ENCODE measurements around the gene SH3RF3.

The SH3RF3 gene

GRCh38 chr2:109376796-109377495 lies 247.9 kb downstream of the SH3RF3 start:
- DNase-seq (ENCODE audit: extremely low read depth, insufficient read length): no peak
- H3K27me3 ChIP-seq (replicated peaks; ENCODE audit: control insufficient read depth, insufficient read depth, low read length): no peaks in the 10 kb centered on the region; the same call in none of the 2 replicates

DNA sequence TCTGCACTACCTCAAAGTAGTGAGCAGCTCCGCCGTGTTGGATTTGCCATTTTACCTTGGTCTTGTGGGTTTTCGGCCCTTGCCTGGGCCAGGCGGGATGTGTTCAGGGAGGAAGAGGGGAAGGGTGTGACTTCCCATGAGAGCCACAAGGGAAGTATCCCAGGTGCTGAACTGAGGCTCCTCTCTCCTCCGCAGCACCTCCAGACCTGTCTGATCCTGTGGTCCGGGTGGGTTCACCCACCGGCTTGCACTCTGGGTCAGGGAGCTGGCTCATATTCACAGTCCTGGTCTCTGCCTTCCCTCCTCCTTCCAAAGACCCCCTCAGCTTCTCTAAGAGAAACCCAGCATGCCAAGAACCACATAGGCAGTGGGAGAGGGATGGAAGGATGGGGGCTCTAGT lies 249.0 kb downstream of the SH3RF3 start:
- DNase-seq (ENCODE audit: extremely low read depth, insufficient read length): no peak
- Histone ChIP-seq H3K36me3 (ENCODE audit: control insufficient read depth, insufficient read depth, low read length) (no peaks in the 10 kb centered on the region), H3K4me3 (replicated peaks; ENCODE audit: low read depth, low read length) (no peak overlapping the region), H3K27me3 (replicated peaks; ENCODE audit: control insufficient read depth, insufficient read depth, low read length) (no peaks in the 10 kb centered on the region; the same call in none of the 2 replicates)
- TF ChIP-seq, protein P1, sequence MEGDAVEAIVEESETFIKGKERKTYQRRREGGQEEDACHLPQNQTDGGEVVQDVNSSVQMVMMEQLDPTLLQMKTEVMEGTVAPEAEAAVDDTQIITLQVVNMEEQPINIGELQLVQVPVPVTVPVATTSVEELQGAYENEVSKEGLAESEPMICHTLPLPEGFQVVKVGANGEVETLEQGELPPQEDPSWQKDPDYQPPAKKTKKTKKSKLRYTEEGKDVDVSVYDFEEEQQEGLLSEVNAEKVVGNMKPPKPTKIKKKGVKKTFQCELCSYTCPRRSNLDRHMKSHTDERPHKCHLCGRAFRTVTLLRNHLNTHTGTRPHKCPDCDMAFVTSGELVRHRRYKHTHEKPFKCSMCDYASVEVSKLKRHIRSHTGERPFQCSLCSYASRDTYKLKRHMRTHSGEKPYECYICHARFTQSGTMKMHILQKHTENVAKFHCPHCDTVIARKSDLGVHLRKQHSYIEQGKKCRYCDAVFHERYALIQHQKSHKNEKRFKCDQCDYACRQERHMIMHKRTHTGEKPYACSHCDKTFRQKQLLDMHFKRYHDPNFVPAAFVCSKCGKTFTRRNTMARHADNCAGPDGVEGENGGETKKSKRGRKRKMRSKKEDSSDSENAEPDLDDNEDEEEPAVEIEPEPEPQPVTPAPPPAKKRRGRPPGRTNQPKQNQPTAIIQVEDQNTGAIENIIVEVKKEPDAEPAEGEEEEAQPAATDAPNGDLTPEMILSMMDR (IDR thresholded peaks at IDR 0.05; ENCODE audit: insufficient read depth, low read length, poor library complexity, severe bottlenecking): no peak

More at GRCh38 chr2:109376796-109377495, 247.9 kb downstream of the SH3RF3 start:
- H3K4me3 ChIP-seq (replicated peaks; ENCODE audit: low read depth, low read length): no peak overlapping the region
- TF ChIP-seq, protein P1 (IDR thresholded peaks at IDR 0.05; ENCODE audit: insufficient read depth, low read length, poor library complexity, severe bottlenecking): no peak
- no peaks in the 10 kb centered on the region for H3K36me3 ChIP-seq (ENCODE audit: control insufficient read depth, insufficient read depth, low read length)

- TF ChIP-seq, protein P1 (IDR thresholded peaks at IDR 0.05; ENCODE audit: insufficient read depth, low read length, poor library complexity, severe bottlenecking): no peak
- H3K27me3 ChIP-seq (replicated peaks; ENCODE audit: control insufficient read depth, insufficient read depth, low read length): no peaks in the 10 kb centered on the region; the same call in none of the 2 replicates
- no peak for DNase-seq (ENCODE audit: extremely low read depth, insufficient read length)
- H3K4me3 ChIP-seq (replicated peaks; ENCODE audit: low read depth, low read length): no peak overlapping the region
- no peaks in the 10 kb centered on the region for H3K36me3 ChIP-seq (ENCODE audit: control insufficient read depth, insufficient read depth, low read length)
Measured at GRCh38 chr2:109378682-109379081, 249.7 kb downstream of the SH3RF3 start.

GRCh38 chr2:109379507-109379906 lies 250.5 kb downstream of the SH3RF3 start:
- TF ChIP-seq, protein P1 (IDR thresholded peaks at IDR 0.05; ENCODE audit: insufficient read depth, low read length, poor library complexity, severe bottlenecking): no peak
- no peak overlapping the region for H3K4me3 ChIP-seq (replicated peaks; ENCODE audit: low read depth, low read length)
- no peak for DNase-seq (ENCODE audit: extremely low read depth, insufficient read length)
- no peaks in the 10 kb centered on the region for H3K36me3 ChIP-seq (ENCODE audit: control insufficient read depth, insufficient read depth, low read length)
- H3K27me3 ChIP-seq (replicated peaks; ENCODE audit: control insufficient read depth, insufficient read depth, low read length): no peaks in the 10 kb centered on the region; the same call in none of the 2 replicates

DNA sequence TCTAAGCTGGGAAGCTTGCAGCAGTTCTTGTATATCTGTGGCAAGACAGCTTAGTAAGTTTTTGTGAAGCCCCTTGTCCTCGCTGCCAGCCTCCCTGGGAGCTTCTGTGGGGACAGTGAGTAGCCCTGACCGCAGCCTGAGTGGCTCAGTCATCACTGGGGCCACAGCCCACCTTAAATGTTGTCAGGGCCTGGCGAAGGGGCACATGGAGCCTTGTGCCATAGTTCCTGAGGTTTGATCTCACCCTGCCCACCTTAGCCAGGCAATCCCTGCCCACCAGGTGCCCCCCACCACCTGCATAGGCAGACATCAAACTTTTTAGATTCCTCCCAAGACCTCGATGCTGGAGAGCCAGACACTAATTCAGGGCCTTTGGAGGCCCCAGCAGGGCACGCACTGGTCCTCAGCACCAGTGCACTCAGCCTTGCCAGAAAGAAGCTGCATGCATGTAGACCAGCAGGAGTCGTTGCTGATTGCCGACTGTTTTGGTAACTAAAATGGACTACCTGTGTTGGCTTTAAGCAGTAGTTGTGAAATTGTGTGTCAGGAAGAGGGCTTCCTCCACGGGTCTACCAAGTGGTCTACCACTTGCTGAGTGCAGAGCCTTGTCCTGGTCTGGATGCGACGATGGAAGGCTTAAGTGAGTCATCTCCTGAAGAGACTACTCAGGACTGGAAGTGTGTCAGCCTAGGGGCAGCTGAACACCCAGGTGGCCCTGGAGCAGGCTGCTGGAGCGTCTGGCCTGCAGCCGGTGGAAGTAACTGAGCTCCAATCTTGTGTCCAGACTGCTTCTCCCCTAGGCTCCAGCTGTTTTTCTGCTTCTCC lies 251.7 kb downstream of the SH3RF3 start:
- Histone ChIP-seq H3K4me3 (replicated peaks; ENCODE audit: low read depth, low read length) (no peak overlapping the region), H3K27me3 (replicated peaks; ENCODE audit: control insufficient read depth, insufficient read depth, low read length) (no peaks in the 10 kb centered on the region; the same call in none of the 2 replicates), H3K36me3 (ENCODE audit: control insufficient read depth, insufficient read depth, low read length) (no peaks in the 10 kb centered on the region)
- no peak for DNase-seq (ENCODE audit: extremely low read depth, insufficient read length)
- TF ChIP-seq, protein P1 (IDR thresholded peaks at IDR 0.05; ENCODE audit: insufficient read depth, low read length, poor library complexity, severe bottlenecking): no peak
